ENCODE data around the gene MACROH2A2. TPM values are rescaled to one million over a fixed set of nuclear protein-coding genes. Genes with fewer than 3 reads are reported as not detected.

MACROH2A2 gene
- total RNA-seq, 1 experiment from 2014 or later, result 3.0 TPM

GRCh38 chr10:70145166-70145665 lies 92.6 kb downstream of the MACROH2A2 start:
- ATAC-seq (no peak), DNase-seq (ENCODE audit: low read depth, low spot score) (no peak)
- Histone ChIP-seq H3K9me3 (ENCODE audit: control insufficient read depth, insufficient read depth, low read depth, low read length) (no peaks in the 10 kb centered on the region), H3K36me3 (ENCODE audit: control insufficient read depth, insufficient read depth, low read length) (peaks cover 1% of the 10 kb centered on the region; the same call in 1 of the 2 replicates), H3K27ac (ENCODE audit: low read length) (peak overlapping the region; percentile 89), H3K27me3 (ENCODE audit: control insufficient read depth, insufficient read depth, low read length) (no peaks in the 10 kb centered on the region), H3K4me1 (ENCODE audit: control insufficient read depth, insufficient read depth, low read length) (peaks cover 12% of the 10 kb centered on the region), H3K4me3 (ENCODE audit: low read depth in 2 of 2, low read length in 2 of 2) (peak overlapping the region; percentile 69 to 85)
- TF ChIP-seq POLR2AphosphoS5 (IDR thresholded peaks at IDR 0.05; ENCODE audit: low read depth, low read length) (no peak), CTCF (IDR thresholded peaks at IDR 0.05) (no peak), REST (IDR thresholded peaks at IDR 0.05; ENCODE audit: insufficient read depth in 1 of 2, low read depth in 2 of 2, low read length in 1 of 2) (no peak), TCF7L2 (IDR thresholded peaks at IDR 0.05; ENCODE audit: low read depth, low read length) (no peak), SIN3A (IDR thresholded peaks at IDR 0.05; ENCODE audit: borderline replicate concordance, insufficient read depth, low read depth, low read length) (no peak)
- POLR2A ChIA-PET, result no interaction called here
- BruUV-seq (replicated peaks), result no TSS peak
- CTCF ChIA-PET, result interaction anchor here (0.7 to 1.9 kb wide), 2 partner anchors 29 to 80 kb away, joined by 4 to 18 read pairs; no protein-coding TSS in a partner anchor
- in situ Hi-C loops (cut with HindIII; ENCODE audit: low pct_unique_long_range_greater_than_20kb, low sequenced_read_pairs) (no loop called here), intact Hi-C loops (cut with micrococcal nuclease; ENCODE audit: unreplicated experiment) (no loop called here)

GRCh38 chr10:70145666-70146488 lies 93.2 kb downstream of the MACROH2A2 start:
- peak; percentile 81 for ATAC-seq
- BruUV-seq (replicated peaks), result no TSS peak
- in situ Hi-C loops (cut with HindIII; ENCODE audit: low pct_unique_long_range_greater_than_20kb, low sequenced_read_pairs), result no loop called here
- H3K9me3 ChIP-seq (ENCODE audit: control insufficient read depth, insufficient read depth, low read depth, low read length), result no peaks in the 10 kb centered on the region
- ChIA-PET POLR2A (interaction anchor here (0.6 to 0.9 kb wide), 5 partner anchors 11 to 360 kb away, joined by 3 to 5 read pairs (median 4); partner anchors contain the start of gene SAR1A), CTCF (interaction anchor here (0.5 to 2.1 kb wide), 12 partner anchors 13 to 1512 kb away, joined by 3 to 18 read pairs (median 5); partner anchors contain the start of gene SAR1A)
- H3K27me3 ChIP-seq (ENCODE audit: control insufficient read depth, insufficient read depth, low read length), result no peaks in the 10 kb centered on the region
- H3K36me3 ChIP-seq (ENCODE audit: control insufficient read depth, insufficient read depth, low read length), result peaks cover 6% of the 10 kb centered on the region
- DNase-seq (ENCODE audit: low read depth, low spot score), result no peak
- intact Hi-C loops (cut with micrococcal nuclease; ENCODE audit: unreplicated experiment), result no loop called here
- H3K27ac ChIP-seq (ENCODE audit: low read length), result peak overlapping the region; percentile 89
- TF ChIP-seq SIN3A (IDR thresholded peaks at IDR 0.05; ENCODE audit: borderline replicate concordance, insufficient read depth, low read depth, low read length) (peak; percentile 76; the same call in 1 of the 2 replicates), CTCF (IDR thresholded peaks at IDR 0.05) (peak; percentile 86), POLR2AphosphoS5 (IDR thresholded peaks at IDR 0.05; ENCODE audit: low read depth, low read length) (no peak; the same call in 1 of the 2 replicates)
- H3K4me1 ChIP-seq (ENCODE audit: control insufficient read depth, insufficient read depth, low read length), result peaks cover 12% of the 10 kb centered on the region
- H3K4me3 ChIP-seq (ENCODE audit: low read depth in 2 of 2, low read length in 2 of 2), result peak overlapping the region; percentile 69 to 85
